ENCODE measurements around the gene NCAM1.

The NCAM1 gene

DNA sequence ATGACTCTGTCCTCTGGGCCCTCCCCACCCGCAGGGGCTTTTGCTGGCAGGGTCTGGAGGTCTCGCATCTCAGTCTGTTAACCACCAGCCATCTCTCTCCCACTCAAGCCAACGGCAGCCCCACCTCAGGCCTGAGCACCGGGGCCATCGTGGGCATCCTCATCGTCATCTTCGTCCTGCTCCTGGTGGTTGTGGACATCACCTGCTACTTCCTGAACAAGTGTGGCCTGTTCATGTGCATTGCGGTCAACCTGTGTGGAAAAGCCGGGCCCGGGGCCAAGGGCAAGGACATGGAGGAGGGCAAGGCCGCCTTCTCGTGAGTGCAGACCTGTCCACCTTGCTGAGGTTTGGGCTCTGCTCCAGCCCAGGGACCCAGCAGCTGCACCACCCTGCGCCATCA, 308.9 kb downstream of the NCAM1 start:
- H3K4me3 ChIP-seq (replicated peaks; ENCODE audit: low read depth, low read length), result no peak overlapping the region
- TF ChIP-seq, protein P1, sequence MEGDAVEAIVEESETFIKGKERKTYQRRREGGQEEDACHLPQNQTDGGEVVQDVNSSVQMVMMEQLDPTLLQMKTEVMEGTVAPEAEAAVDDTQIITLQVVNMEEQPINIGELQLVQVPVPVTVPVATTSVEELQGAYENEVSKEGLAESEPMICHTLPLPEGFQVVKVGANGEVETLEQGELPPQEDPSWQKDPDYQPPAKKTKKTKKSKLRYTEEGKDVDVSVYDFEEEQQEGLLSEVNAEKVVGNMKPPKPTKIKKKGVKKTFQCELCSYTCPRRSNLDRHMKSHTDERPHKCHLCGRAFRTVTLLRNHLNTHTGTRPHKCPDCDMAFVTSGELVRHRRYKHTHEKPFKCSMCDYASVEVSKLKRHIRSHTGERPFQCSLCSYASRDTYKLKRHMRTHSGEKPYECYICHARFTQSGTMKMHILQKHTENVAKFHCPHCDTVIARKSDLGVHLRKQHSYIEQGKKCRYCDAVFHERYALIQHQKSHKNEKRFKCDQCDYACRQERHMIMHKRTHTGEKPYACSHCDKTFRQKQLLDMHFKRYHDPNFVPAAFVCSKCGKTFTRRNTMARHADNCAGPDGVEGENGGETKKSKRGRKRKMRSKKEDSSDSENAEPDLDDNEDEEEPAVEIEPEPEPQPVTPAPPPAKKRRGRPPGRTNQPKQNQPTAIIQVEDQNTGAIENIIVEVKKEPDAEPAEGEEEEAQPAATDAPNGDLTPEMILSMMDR (IDR thresholded peaks at IDR 0.05; ENCODE audit: low read depth, low read length, missing control alignments), result no peak
- DNase-seq (ENCODE audit: extremely low read depth, low read depth), result no peak

DNA sequence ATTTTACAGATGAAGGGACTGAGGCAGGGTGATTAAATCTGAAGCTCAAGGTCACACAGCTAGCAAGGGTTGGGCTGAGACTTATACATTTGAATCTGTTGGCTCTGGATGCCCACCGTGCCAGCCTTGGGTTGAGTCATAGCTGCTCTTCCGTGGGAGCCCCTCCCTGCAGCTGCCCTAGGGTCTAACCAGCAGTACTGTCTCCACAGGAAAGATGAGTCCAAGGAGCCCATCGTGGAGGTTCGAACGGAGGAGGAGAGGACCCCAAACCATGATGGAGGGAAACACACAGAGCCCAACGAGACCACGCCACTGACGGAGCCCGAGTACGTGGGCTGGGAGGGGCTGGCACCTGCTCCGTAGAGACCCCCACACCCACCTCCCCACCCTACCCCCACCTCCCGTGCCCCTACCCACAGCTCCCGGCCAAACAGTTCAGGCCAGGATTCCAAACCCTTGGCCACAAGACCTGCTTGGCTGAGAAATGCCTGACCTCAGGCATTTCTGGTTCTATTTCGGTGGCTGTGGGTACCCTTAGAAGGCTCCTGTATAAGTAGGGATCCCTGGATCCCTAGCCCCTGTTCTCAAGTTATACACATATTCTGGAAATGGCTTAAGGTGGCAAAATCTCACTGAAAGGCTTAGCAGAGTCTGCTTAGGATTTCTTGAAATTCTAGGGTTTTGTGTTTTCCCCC, 310.5 kb downstream of the NCAM1 start:
- TF ChIP-seq, protein P1 (IDR thresholded peaks at IDR 0.05; ENCODE audit: low read depth, low read length, missing control alignments), result no peak
- no peak for DNase-seq (ENCODE audit: extremely low read depth, low read depth)
- H3K4me3 ChIP-seq (replicated peaks; ENCODE audit: low read depth, low read length), result no peak overlapping the region

DNA sequence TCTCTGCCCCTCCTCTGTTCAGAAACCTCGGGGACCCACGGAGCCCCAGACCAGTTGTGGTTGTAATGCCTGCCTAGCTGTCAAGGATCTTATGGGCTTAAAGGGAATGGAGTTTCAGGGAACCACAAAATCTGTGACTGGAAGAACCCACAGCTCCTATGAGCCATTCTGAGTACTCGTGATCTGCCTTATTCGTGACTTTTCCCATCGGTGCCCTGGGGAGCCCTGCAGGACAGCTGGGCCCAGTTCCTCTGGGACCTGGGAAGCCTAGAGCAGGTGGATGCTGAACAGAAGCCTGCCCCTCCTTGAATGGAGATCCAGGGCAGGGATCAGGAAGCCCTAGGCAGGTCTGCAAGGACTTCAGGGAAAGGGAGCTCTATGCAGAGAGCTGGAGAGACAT, 311.1 kb downstream of the NCAM1 start:
- TF ChIP-seq, protein P1 (IDR thresholded peaks at IDR 0.05; ENCODE audit: low read depth, low read length, missing control alignments), result no peak
- H3K4me3 ChIP-seq (replicated peaks; ENCODE audit: low read depth, low read length), result no peak overlapping the region
- no peak for DNase-seq (ENCODE audit: extremely low read depth, low read depth)

DNA sequence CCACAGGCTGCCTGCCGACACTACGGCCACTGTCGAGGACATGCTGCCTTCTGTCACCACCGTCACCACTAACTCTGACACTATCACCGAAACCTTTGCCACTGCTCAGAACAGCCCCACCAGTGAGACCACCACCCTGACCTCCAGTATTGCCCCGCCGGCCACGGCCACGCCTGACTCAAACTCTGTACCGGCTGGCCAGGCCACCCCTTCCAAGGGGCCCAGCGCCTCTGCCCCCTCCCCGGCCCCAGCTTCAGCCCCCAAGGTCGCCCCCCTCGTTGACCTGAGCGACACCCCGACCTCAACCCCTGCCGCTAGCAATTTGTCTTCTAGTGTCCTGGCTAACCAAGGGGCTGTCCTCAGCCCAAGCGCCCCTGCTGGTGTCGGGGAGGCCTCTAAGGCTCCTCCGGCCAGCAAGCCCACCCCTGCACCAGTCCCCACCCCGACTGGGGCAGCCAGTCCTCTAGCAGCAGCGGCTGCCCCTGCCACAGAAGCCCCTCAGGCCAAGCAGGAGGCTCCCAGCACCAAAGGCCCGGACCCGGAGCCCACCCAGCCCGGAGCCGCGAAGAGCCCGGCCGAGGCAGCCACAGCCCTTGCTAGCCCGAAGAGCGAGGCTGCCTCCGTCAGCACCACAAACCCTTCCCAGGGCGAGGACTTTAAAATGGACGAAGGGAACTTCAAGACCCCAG, 311.9 kb downstream of the NCAM1 start:
- no peak overlapping the region for H3K4me3 ChIP-seq (replicated peaks; ENCODE audit: low read depth, low read length)
- no peak for DNase-seq (ENCODE audit: extremely low read depth, low read depth)
- TF ChIP-seq, protein P1 (IDR thresholded peaks at IDR 0.05; ENCODE audit: low read depth, low read length, missing control alignments), result no peak

DNA sequence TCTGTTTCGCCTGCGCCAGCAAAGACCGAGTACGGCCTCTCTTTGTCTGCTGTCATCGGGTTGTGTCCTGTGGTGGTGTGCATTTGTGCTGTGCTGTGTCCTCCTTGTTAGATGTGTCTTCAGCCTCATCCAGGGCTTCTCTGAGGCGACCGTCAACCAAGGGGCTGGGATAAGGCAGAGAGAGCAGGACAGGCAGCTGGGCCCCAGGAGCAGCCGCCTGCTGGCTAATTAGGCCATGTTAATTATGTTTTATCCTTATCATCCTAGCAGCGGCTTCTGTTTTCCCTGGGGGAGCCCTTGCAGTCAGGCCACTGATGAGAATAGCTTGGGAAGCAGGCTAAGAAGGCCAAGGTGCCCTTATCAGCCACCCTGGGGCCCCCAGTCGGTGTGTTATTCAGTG, 312.5 kb downstream of the NCAM1 start:
- TF ChIP-seq, protein P1 (IDR thresholded peaks at IDR 0.05; ENCODE audit: low read depth, low read length, missing control alignments), result no peak
- no peak overlapping the region for H3K4me3 ChIP-seq (replicated peaks; ENCODE audit: low read depth, low read length)
- no peak for DNase-seq (ENCODE audit: extremely low read depth, low read depth)

DNA sequence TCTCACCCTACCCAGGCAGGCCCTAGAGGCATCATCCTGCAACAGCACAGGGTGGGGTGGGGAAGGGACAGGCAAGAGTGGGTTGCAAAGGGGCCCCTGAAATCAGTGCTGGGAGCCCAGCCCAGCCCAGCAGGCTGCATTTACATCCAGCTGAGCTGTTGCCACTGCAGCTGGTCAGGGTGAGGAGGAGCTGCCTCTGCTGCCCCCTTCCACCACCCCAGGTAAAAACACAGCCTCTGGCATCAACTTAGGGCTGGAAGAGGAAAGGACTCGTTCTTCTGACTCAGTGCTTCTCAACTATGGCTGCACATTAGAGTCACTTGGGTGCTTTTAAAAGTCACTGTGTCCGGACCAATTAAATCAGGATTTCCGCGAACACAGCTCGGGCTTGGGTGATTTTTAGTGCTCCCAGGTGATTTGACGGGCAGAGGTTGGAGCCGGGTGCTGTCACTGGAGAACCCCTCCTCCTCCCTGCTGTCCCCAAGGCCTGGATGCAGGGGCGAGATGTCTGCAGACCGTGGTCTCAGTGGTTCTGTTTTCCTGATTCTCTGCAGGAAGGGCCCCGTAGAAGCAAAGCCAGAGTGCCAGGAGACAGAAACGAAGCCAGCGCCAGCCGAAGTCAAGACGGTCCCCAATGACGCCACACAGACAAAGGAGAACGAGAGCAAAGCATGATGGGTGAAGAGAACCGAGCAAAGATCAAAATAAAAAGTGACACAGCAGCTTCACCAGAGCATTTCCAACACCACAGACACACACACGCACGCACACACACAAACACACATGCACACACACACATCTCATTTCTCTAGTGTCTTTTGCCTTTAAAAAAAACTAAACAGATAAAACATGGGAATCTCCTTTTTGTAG, 313.7 kb downstream of the NCAM1 start:
- TF ChIP-seq, protein P1 (IDR thresholded peaks at IDR 0.05; ENCODE audit: low read depth, low read length, missing control alignments), result no peak
- DNase-seq (ENCODE audit: extremely low read depth, low read depth), result no peak
- H3K4me3 ChIP-seq (replicated peaks; ENCODE audit: low read depth, low read length), result no peak overlapping the region

Data from HFF-Myc (cell line).